A673 (cell line): ENCODE measurements around the gene SPARCL1. TPM values are rescaled to one million over a fixed set of nuclear protein-coding genes. Genes with fewer than 3 reads are reported as not detected.

Experiments
- BruUV-seq: library from RNA; stranded (reverse); fragments of 400-500 nt; replicated peaks from 2 replicates; lab custom pipeline; 2021; lab: Mats Ljungman, UMichigan
- CTCF ChIA-PET: fragments of 300-600 bp; sonication (Branson Sonifier 250); formaldehyde crosslinking; loops from one replicate; lab custom pipeline; 2022; ENCODE audit warnings: antibody characterized with exemption; lab: Charles Lee
- POLR2A ChIA-PET: fragments of 300-600 bp; sonication (Branson Sonifier 250); formaldehyde crosslinking; loops from one replicate; lab custom pipeline; 2022; ENCODE audit warnings: antibody characterized with exemption; ENCODE audit not compliant: low non-redundant PET; lab: Charles Lee
- DNase-seq: peaks from one replicate; pipeline ENCODE4 v3.0.0-alpha.2; 2015; ENCODE audit warnings: low spot score
- H3K27ac ChIP-seq: fragments of 200-600 bp; sonication (generic); 2 replicates; pipeline ENCODE4 v1.5.1; 2016; ENCODE audit warnings: mixed run types, low read depth, mild to moderate bottlenecking, mixed read lengths, antibody characterized with exemption, low read length; ENCODE audit not compliant: poor library complexity, severe bottlenecking
- H3K27me3 ChIP-seq: fragments of 200-600 bp; sonication (generic); replicated peaks from 2 replicates; pipeline ENCODE4 v1.6.1; 2017; ENCODE audit warnings: mixed run types, low read depth, mild to moderate bottlenecking, mixed read lengths, antibody characterized with exemption, low read length; ENCODE audit not compliant: insufficient read depth, poor library complexity
- H3K36me3 ChIP-seq: fragments of 200-600 bp; sonication (generic); 2 replicates; pipeline ENCODE4 v1.6.1; 2016; ENCODE audit warnings: mixed run types, mild to moderate bottlenecking, mixed read lengths, antibody characterized with exemption, low read length; ENCODE audit not compliant: insufficient read depth, poor library complexity, severe bottlenecking
- H3K4me1 ChIP-seq: fragments of 200-600 bp; sonication (generic); 2 replicates; pipeline ENCODE4 v1.6.1; 2017; ENCODE audit warnings: mixed run types, mild to moderate bottlenecking, mixed read lengths, antibody characterized with exemption, low read length; ENCODE audit not compliant: insufficient read depth, poor library complexity, severe bottlenecking
- H3K4me3 ChIP-seq: fragments of 200-600 bp; sonication (generic); 2 replicates; pipeline ENCODE4 v1.5.1; 2016; ENCODE audit warnings: low read depth, mixed run types, mild to moderate bottlenecking, mixed read lengths, low read length; ENCODE audit not compliant: poor library complexity, severe bottlenecking
- H3K9me3 ChIP-seq: fragments of 200-600 bp; sonication (generic); 2 replicates; pipeline ENCODE4 v1.6.1; 2016; ENCODE audit warnings: mixed run types, low read depth, mild to moderate bottlenecking, mixed read lengths, antibody characterized with exemption, low read length; ENCODE audit not compliant: poor library complexity, severe bottlenecking
- CTCF ChIP-seq: fragments of 300-800, 200-600 bp; sonication (generic); conservative IDR thresholded peaks from 2 replicates; pipeline ENCODE4 v1.5.1; 2017; ENCODE audit warnings: low read depth, mild to moderate bottlenecking, antibody characterized with exemption, low read length, moderate library complexity, mixed read lengths
- EZH2 ChIP-seq: fragments of 200-600 bp; sonication (generic); IDR thresholded peaks from 2 replicates; pipeline ENCODE4 v1.6.1; 2017; ENCODE audit warnings: borderline replicate concordance, low read depth, mild to moderate bottlenecking, mixed read lengths, antibody characterized with exemption, low read length; ENCODE audit not compliant: poor library complexity, severe bottlenecking
- intact Hi-C: fragments of 100-400 bp; cut with micrococcal nuclease; formaldehyde crosslinking; loops from one replicate; pipeline ENCODE4 v1.10.0; 2022; ENCODE audit not compliant: unreplicated experiment
- total RNA-seq: library from RNA; stranded (reverse); gene quantifications from 2 replicates; pipeline ENCODE4 v1.2.3, GENCODE V29; 2021

The SPARCL1 gene
- total RNA-seq, 1 experiment from 2014 or later: 1.1 TPM

DNA sequence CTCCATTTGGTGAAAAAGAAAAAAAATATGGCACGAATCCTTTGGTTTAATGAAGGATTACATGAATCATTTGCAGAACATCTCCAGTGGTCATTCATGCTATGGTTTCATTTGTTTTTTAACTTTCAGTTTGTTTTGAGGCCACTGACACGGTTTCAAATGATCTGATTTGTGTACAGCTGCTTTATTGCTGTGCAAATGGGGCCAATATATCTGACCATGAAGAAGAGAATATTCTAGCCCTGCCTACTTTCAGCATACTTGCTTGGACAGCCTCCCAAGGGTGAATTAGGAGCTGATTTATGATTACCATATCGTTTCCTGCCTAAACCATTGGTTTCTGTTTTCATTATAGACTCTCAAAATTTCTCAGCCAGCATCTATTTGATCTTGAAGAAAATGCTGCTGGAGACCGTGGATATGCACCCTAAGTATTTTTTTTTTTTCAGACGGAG lies 30.7 kb downstream of the SPARCL1 start:
- no peak for DNase-seq
- H3K27me3 ChIP-seq: no peaks in the 10 kb centered on the region
- H3K9me3 ChIP-seq: no peaks in the 10 kb centered on the region
- ChIA-PET POLR2A (no interaction called here), CTCF (no interaction called here)
- BruUV-seq: no TSS peak
- H3K36me3 ChIP-seq: no peaks in the 10 kb centered on the region
- no peak overlapping the region for H3K4me3 ChIP-seq
- H3K4me1 ChIP-seq: peaks cover 30% of the 10 kb centered on the region
- H3K27ac ChIP-seq: no peak overlapping the region
- TF ChIP-seq EZH2 (no peak), CTCF (no peak)
- intact Hi-C loops: no loop called here

DNA sequence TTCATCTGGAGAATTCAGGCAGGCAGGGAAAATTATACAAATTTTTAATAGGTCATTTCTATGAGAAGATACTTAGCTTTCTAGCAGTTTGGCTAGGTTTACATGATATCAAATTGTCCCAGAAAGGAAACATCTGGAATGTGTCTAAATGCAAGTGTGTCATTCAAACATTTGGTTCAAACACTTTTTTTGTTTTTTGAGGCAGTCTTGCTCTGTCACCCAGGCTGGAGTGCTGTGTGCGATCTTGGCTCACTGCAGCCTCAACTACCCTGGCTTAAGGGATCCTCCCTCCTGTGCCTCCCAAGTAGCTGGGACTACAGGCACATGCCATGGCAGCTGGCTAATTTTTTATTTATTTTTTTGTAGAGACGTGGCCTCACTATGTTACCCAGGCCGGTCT lies 31.6 kb downstream of the SPARCL1 start:
- BruUV-seq: no TSS peak
- Histone ChIP-seq H3K27ac (no peak overlapping the region), H3K27me3 (no peaks in the 10 kb centered on the region), H3K36me3 (no peaks in the 10 kb centered on the region), H3K4me3 (no peak overlapping the region), H3K9me3 (no peaks in the 10 kb centered on the region), H3K4me1 (peaks cover 24% of the 10 kb centered on the region)
- intact Hi-C loops: no loop called here
- TF ChIP-seq CTCF (no peak), EZH2 (no peak)
- POLR2A ChIA-PET: no interaction called here
- DNase-seq: no peak
- CTCF ChIA-PET: no interaction called here

- no peaks in the 10 kb centered on the region for H3K9me3 ChIP-seq
- ChIA-PET POLR2A (no interaction called here), CTCF (no interaction called here)
- H3K27me3 ChIP-seq: no peaks in the 10 kb centered on the region
- BruUV-seq: no TSS peak
- H3K4me3 ChIP-seq: no peak overlapping the region
- intact Hi-C loops: no loop called here
- no peak overlapping the region for H3K27ac ChIP-seq
- no peak for DNase-seq
- TF ChIP-seq EZH2 (no peak), CTCF (peak; percentile 47; the same call in 1 of the 2 replicates)
- no peaks in the 10 kb centered on the region for H3K36me3 ChIP-seq
- H3K4me1 ChIP-seq: peaks cover 20% of the 10 kb centered on the region
Measured at GRCh38 chr4:87497159-87497558, 32.0 kb downstream of the SPARCL1 start.
